Measurements from ENCODE around the gene MADD. TPM values are rescaled to one million over a fixed set of nuclear protein-coding genes. Genes with fewer than 3 reads are reported as not detected.
A peak's percentile ranks its signal among the peaks of the same experiment; 100 is the strongest.

The MADD gene
- total and polyA plus RNA-seq, 2 experiments from 2014 or later, result 9.9 to 17.4 TPM

- 92 to 94% methylated on average over 18 to 21 of the region's 21 CpGs for WGBS, 2 experiments (ENCODE audit: low coverage in 1 of 2, low lambda C conversion rate in 2 of 2, missing lambda C conversion rate in 2 of 2)
- H3K9me3 ChIP-seq (ENCODE audit: low read depth), result no peaks in the 10 kb centered on the region
- H4K20me1 ChIP-seq (ENCODE audit: insufficient read depth), result no peaks in the 10 kb centered on the region
- in situ Hi-C loops (cut with MboI), result no loop called here
- peaks cover 8% of the 10 kb centered on the region for H3K79me2 ChIP-seq (ENCODE audit: insufficient read depth)
- H3F3A ChIP-seq (ENCODE audit: insufficient read depth), result peaks cover 36% of the 10 kb centered on the region
- no peaks in the 10 kb centered on the region for H3K27me3 ChIP-seq (replicated peaks; ENCODE audit: insufficient read depth)
- no peak overlapping the region for H3K4me3 ChIP-seq
- no peak overlapping the region for H3K9ac ChIP-seq
- TF ChIP-seq EZH2phosphoT487 (IDR thresholded peaks at IDR 0.05; ENCODE audit: insufficient read depth, low read depth) (no peak), EZH2 (IDR thresholded peaks at IDR 0.05; ENCODE audit: insufficient read depth, poor library complexity, severe bottlenecking) (no peak)
- no peak for DNase-seq
- H3K27ac ChIP-seq, result peak overlapping the region; percentile 72
- H3K4me1 ChIP-seq (ENCODE audit: insufficient read depth), result peaks cover 18% of the 10 kb centered on the region
- no peak overlapping the region for H3K4me2 ChIP-seq (ENCODE audit: unreplicated experiment)
- H2AFZ ChIP-seq, result no peak overlapping the region
- no peaks in the 10 kb centered on the region for H3K9me2 ChIP-seq (ENCODE audit: insufficient read depth)
- peaks cover 22% of the 10 kb centered on the region for H3K36me3 ChIP-seq (ENCODE audit: low read depth)
These were observed 27.2 kb upstream of the MADD start for GRCh38 chr11:47242596-47243192.

GRCh38 chr11:47243454-47243853, 26.5 kb upstream of the MADD start:
- H3F3A ChIP-seq (ENCODE audit: insufficient read depth), result peaks cover 36% of the 10 kb centered on the region
- 98% methylated on average over 4 of the region's 4 CpGs for WGBS, 2 experiments (ENCODE audit: low coverage in 1 of 2, low lambda C conversion rate in 2 of 2, missing lambda C conversion rate in 2 of 2)
- no peak overlapping the region for H2AFZ ChIP-seq
- TF ChIP-seq EZH2 (IDR thresholded peaks at IDR 0.05; ENCODE audit: insufficient read depth, poor library complexity, severe bottlenecking) (no peak), EZH2phosphoT487 (IDR thresholded peaks at IDR 0.05; ENCODE audit: insufficient read depth, low read depth) (no peak)
- H3K27me3 ChIP-seq (replicated peaks; ENCODE audit: insufficient read depth), result no peaks in the 10 kb centered on the region
- DNase-seq, result no peak
- H3K4me3 ChIP-seq, result no peak overlapping the region
- no peaks in the 10 kb centered on the region for H3K9me3 ChIP-seq (ENCODE audit: low read depth)
- no peak overlapping the region for H3K4me2 ChIP-seq (ENCODE audit: unreplicated experiment)
- no peaks in the 10 kb centered on the region for H3K9me2 ChIP-seq (ENCODE audit: insufficient read depth)
- in situ Hi-C loops (cut with MboI), result no loop called here
- H3K4me1 ChIP-seq (ENCODE audit: insufficient read depth), result peaks cover 18% of the 10 kb centered on the region
- peaks cover 13% of the 10 kb centered on the region for H3K79me2 ChIP-seq (ENCODE audit: insufficient read depth)
- no peaks in the 10 kb centered on the region for H4K20me1 ChIP-seq (ENCODE audit: insufficient read depth)
- H3K36me3 ChIP-seq (ENCODE audit: low read depth), result peaks cover 17% of the 10 kb centered on the region
- no peak overlapping the region for H3K9ac ChIP-seq
- no peak overlapping the region for H3K27ac ChIP-seq

- Histone ChIP-seq H2AFZ (no peak overlapping the region), H3K79me2 (ENCODE audit: insufficient read depth) (peaks cover 20% of the 10 kb centered on the region), H3K27ac (no peak overlapping the region), H3K27me3 (replicated peaks; ENCODE audit: insufficient read depth) (no peaks in the 10 kb centered on the region), H3K4me1 (ENCODE audit: insufficient read depth) (peaks cover 18% of the 10 kb centered on the region), H4K20me1 (ENCODE audit: insufficient read depth) (no peaks in the 10 kb centered on the region), H3K4me3 (no peak overlapping the region), H3F3A (ENCODE audit: insufficient read depth) (peaks cover 36% of the 10 kb centered on the region), H3K9me3 (ENCODE audit: low read depth) (no peaks in the 10 kb centered on the region), H3K9me2 (ENCODE audit: insufficient read depth) (no peaks in the 10 kb centered on the region), H3K4me2 (ENCODE audit: unreplicated experiment) (no peak overlapping the region), H3K9ac (no peak overlapping the region), H3K36me3 (ENCODE audit: low read depth) (peaks cover 6% of the 10 kb centered on the region; the same call in 1 of the 2 replicates)
- 95 to 99% methylated on average over 23 of the region's 23 CpGs for WGBS, 2 experiments (ENCODE audit: low coverage in 1 of 2, low lambda C conversion rate in 2 of 2, missing lambda C conversion rate in 2 of 2)
- DNase-seq, result no peak
- in situ Hi-C loops (cut with MboI), result no loop called here
- no peak for TF ChIP-seq EZH2 (IDR thresholded peaks at IDR 0.05; ENCODE audit: insufficient read depth, poor library complexity, severe bottlenecking)
- TF ChIP-seq EZH2phosphoT487 (IDR thresholded peaks at IDR 0.05; ENCODE audit: insufficient read depth, low read depth), result no peak
These were observed 25.2 kb upstream of the MADD start for GRCh38 chr11:47244448-47245350.

GRCh38 chr11:47245611-47246357, 24.1 kb upstream of the MADD start:
- Histone ChIP-seq H3K27me3 (replicated peaks; ENCODE audit: insufficient read depth) (no peaks in the 10 kb centered on the region), H3K4me3 (no peak overlapping the region), H3K79me2 (ENCODE audit: insufficient read depth) (peaks cover 30% of the 10 kb centered on the region), H3K9ac (no peak overlapping the region), H3K27ac (no peak overlapping the region), H3F3A (ENCODE audit: insufficient read depth) (peaks cover 30% of the 10 kb centered on the region), H3K9me3 (ENCODE audit: low read depth) (no peaks in the 10 kb centered on the region), H4K20me1 (ENCODE audit: insufficient read depth) (no peaks in the 10 kb centered on the region), H2AFZ (no peak overlapping the region), H3K4me2 (ENCODE audit: unreplicated experiment) (no peak overlapping the region), H3K4me1 (ENCODE audit: insufficient read depth) (peaks cover 18% of the 10 kb centered on the region), H3K36me3 (ENCODE audit: low read depth) (peaks cover 4% of the 10 kb centered on the region; the same call in 1 of the 2 replicates), H3K9me2 (ENCODE audit: insufficient read depth) (no peaks in the 10 kb centered on the region)
- no peak for TF ChIP-seq EZH2 (IDR thresholded peaks at IDR 0.05; ENCODE audit: insufficient read depth, poor library complexity, severe bottlenecking)
- DNase-seq, result no peak
- in situ Hi-C loops (cut with MboI), result no loop called here
- 84 to 88% methylated on average over 11 of the region's 11 CpGs for WGBS, 2 experiments (ENCODE audit: low coverage in 1 of 2, low lambda C conversion rate in 2 of 2, missing lambda C conversion rate in 2 of 2)
